Activated B cell treated with CpG ODN at 0.5 μM for 24 hours (primary cell): ENCODE data around the gene ARL11. TPM values are rescaled to one million over a fixed set of nuclear protein-coding genes. Genes with fewer than 3 reads are reported as not detected.
"Not testable (repeated sequence)": the region's sequence is repeated elsewhere in the genome, so short reads cannot be mapped to it uniquely, and the experiment has no call there.

ENCODE experiments used
- ATAC-seq: fragments of 200-7000 bp; cut with Tn5 transposase; one replicate; pipeline ENCODE4 v1.10.0; 2021; ENCODE audit warnings: low read depth, mild to moderate bottlenecking, moderate library complexity
- CTCF ChIA-PET: fragments of 350-600 bp; sonication (Branson Sonifier 250); formaldehyde crosslinking; loops from one replicate; lab custom pipeline; 2021; ENCODE audit warnings: antibody characterized with exemption; lab: Charles Lee
- POLR2A ChIA-PET: fragments of 350-600 bp; sonication (Branson Sonifier 250); formaldehyde crosslinking; loops from one replicate; lab custom pipeline; 2021; ENCODE audit warnings: antibody characterized with exemption; lab: Charles Lee
- DNase-seq: peaks from one replicate; pipeline ENCODE4 v3.0.0; 2022
- H3K27ac Mint-ChIP-seq: one replicate; pipeline ENCODE4 v1.8.0; 2020; ENCODE audit warnings: mixed read lengths
- H3K27me3 Mint-ChIP-seq: one replicate; pipeline ENCODE4 v1.8.0; 2021; ENCODE audit warnings: mixed read lengths
- H3K36me3 Mint-ChIP-seq: one replicate; pipeline ENCODE4 v1.8.0; 2021; ENCODE audit warnings: low read depth, mixed read lengths
- H3K4me1 Mint-ChIP-seq: one replicate; pipeline ENCODE4 v1.8.0; 2021; ENCODE audit warnings: mixed read lengths
- H3K4me3 Mint-ChIP-seq: one replicate; pipeline ENCODE4 v1.8.0; 2020; ENCODE audit warnings: mild to moderate bottlenecking, mixed read lengths
- H3K9me3 Mint-ChIP-seq: one replicate; pipeline ENCODE4 v1.8.0; 2020; ENCODE audit warnings: mixed read lengths
- intact Hi-C: fragments of 100-400 bp; cut with micrococcal nuclease; formaldehyde crosslinking; loops from one replicate; pipeline ENCODE4 v1.15.1; 2024
- total RNA-seq: library from RNA; stranded (reverse); gene quantifications from 2 replicates; pipeline ENCODE4 v1.2.3, GENCODE V29; 2022
- TF ChIP-seq, protein P1 (sequence below): fragments of 200-600 bp; IDR thresholded peaks from one replicate; pipeline ENCODE4 v1.8.0; 2022; ENCODE audit warnings: antibody characterized with exemption, mild to moderate bottlenecking

The ARL11 gene
- total RNA-seq, 1 donor from 2014 or later: 10.7 TPM

DNA sequence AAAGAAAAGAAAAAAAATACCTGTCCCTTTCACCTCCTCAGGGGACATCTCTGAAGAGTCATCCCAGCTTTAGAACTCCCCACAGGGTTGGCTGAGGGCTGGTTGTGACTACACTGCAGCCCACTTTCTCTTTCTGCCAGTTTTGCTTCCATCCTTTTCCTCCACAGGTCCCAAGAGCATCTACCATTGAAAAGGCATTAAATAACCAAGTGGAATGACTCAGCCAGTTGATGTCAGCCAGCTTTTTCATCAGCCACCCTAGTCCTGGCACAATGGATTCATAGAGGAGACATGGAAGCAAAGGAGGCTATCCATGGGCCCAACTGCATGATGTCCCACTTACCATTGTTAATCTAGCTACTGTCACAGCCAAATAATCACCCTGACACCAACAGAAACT is 33.7 kb upstream of the ARL11 start:
- Mint-ChIP-seq H3K36me3 (no peaks in the 10 kb centered on the region), H3K27ac (no peak overlapping the region), H3K4me1 (no peaks in the 10 kb centered on the region), H3K4me3 (no peak overlapping the region), H3K9me3 (no peaks in the 10 kb centered on the region), H3K27me3 (no peaks in the 10 kb centered on the region)
- ChIA-PET CTCF (interaction anchor here (0.6 kb wide), 1 partner anchor 8 kb away, joined by 4 read pairs; no protein-coding TSS in a partner anchor), POLR2A (interaction anchor here (0.5 kb wide), 1 partner anchor 39 kb away, joined by 5 read pairs; no protein-coding TSS in a partner anchor)
- intact Hi-C loops: no loop called here
- ATAC-seq (no peak), DNase-seq (no peak)
- TF ChIP-seq, protein P1, sequence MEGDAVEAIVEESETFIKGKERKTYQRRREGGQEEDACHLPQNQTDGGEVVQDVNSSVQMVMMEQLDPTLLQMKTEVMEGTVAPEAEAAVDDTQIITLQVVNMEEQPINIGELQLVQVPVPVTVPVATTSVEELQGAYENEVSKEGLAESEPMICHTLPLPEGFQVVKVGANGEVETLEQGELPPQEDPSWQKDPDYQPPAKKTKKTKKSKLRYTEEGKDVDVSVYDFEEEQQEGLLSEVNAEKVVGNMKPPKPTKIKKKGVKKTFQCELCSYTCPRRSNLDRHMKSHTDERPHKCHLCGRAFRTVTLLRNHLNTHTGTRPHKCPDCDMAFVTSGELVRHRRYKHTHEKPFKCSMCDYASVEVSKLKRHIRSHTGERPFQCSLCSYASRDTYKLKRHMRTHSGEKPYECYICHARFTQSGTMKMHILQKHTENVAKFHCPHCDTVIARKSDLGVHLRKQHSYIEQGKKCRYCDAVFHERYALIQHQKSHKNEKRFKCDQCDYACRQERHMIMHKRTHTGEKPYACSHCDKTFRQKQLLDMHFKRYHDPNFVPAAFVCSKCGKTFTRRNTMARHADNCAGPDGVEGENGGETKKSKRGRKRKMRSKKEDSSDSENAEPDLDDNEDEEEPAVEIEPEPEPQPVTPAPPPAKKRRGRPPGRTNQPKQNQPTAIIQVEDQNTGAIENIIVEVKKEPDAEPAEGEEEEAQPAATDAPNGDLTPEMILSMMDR: no peak

DNA sequence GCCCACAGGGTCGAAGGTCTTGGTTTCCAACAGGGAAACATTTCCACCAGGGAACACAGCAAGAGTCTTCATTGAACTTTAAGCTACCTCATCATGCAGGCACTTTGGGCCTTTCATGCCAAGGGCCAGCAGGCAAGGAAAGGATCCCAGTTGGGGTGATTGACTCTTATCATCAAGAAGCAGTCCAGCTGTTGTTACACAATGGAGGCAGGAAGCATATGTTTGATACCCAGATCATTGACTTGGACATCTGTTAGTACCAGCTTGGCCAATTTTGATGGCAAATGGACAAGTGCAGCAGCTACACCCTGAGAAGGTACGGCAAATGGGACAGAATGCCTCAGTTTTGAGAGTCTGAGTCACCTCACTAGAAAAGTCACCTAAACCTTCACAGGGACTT is 32.1 kb upstream of the ARL11 start:
- TF ChIP-seq, protein P1: no peak
- CTCF ChIA-PET: no interaction called here
- H3K4me1 Mint-ChIP-seq: no peaks in the 10 kb centered on the region
- no peaks in the 10 kb centered on the region for H3K36me3 Mint-ChIP-seq
- no peaks in the 10 kb centered on the region for H3K9me3 Mint-ChIP-seq
- intact Hi-C loops: no loop called here
- DNase-seq (no peak), ATAC-seq (no peak)
- no peak overlapping the region for H3K27ac Mint-ChIP-seq
- POLR2A ChIA-PET: no interaction called here
- H3K4me3 Mint-ChIP-seq: no peak overlapping the region
- no peaks in the 10 kb centered on the region for H3K27me3 Mint-ChIP-seq

DNA sequence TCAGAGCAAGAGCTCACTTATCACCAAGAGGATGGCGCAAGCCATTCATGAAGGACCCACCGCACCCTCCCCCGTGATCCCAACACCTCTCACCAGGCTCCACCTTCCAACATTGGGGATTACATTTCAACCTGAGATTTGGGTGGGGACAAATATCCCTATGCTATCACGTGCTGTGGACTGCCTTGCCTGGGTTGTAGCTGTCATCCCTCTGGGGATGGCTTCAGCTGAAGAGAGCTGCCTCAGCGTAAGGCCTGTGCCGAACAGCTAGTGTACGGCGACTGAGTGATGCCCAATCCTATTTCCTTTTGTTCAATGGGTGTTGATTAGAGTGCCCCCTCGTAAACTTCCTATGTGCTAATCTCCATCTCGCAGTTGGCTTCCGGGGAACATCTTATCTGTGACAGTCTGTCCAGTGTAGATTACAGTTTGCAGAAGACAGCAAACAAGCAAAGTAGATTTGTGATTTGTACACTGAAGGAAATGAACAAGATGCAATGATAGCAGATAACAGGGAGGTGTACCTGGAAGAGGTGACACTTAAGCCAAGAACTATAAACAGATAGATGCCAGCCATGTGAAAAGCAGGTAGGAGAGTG is 31.2 kb upstream of the ARL11 start:
- Mint-ChIP-seq H3K27me3 (no peaks in the 10 kb centered on the region), H3K27ac (no peak overlapping the region), H3K36me3 (no peaks in the 10 kb centered on the region), H3K9me3 (no peaks in the 10 kb centered on the region), H3K4me3 (no peak overlapping the region), H3K4me1 (no peaks in the 10 kb centered on the region)
- TF ChIP-seq, protein P1: no peak
- DNase-seq (no peak), ATAC-seq (no peak)
- ChIA-PET POLR2A (no interaction called here), CTCF (no interaction called here)
- intact Hi-C loops: no loop called here

DNA sequence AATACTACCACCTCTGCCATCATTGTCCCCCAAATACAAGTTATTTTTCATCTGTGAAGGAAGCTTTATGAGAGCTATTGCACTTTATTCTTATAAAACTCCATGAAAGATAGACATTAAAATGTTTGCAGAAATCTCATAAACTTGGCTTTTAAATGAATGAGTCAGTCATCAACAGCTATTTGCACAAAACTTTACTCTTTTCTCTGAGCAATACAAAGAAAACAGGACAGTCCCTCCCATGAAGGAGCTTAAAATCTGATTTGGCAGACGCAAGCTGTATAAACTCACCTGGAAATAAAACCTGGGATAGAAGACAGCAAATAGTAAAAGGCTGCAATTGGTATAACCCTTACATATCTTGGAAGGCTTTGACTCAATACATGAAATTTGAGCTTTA is 26.3 kb upstream of the ARL11 start:
- Mint-ChIP-seq H3K9me3 (no peaks in the 10 kb centered on the region), H3K27me3 (no peaks in the 10 kb centered on the region), H3K36me3 (no peaks in the 10 kb centered on the region), H3K4me3 (no peak overlapping the region), H3K27ac (no peak overlapping the region), H3K4me1 (peaks cover 6% of the 10 kb centered on the region)
- intact Hi-C loops: no loop called here
- ATAC-seq (no peak), DNase-seq (no peak)
- TF ChIP-seq, protein P1: no peak
- ChIA-PET CTCF (no interaction called here), POLR2A (no interaction called here)

DNA sequence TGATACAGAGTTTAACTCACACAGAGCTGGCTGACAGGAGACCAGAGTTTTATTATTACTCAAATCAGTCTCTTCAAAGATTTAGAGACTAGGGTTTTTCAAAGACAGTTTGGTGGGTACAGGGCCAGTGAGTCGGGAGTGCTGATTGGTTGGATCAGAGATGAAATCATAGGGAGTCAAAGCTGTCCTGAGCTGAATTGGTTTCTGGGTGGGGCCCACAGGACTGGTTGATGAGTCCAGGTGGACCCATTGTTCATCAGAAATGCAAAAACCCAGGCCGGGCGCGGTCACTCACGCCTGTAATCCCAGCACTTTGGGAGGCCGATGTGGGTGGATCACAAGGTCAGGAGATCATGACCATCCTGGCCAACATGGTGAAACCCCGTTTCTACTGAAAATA is 25.7 kb upstream of the ARL11 start:
- intact Hi-C loops, H3K27me3 Mint-ChIP-seq: not testable (repeated sequence)

DNA sequence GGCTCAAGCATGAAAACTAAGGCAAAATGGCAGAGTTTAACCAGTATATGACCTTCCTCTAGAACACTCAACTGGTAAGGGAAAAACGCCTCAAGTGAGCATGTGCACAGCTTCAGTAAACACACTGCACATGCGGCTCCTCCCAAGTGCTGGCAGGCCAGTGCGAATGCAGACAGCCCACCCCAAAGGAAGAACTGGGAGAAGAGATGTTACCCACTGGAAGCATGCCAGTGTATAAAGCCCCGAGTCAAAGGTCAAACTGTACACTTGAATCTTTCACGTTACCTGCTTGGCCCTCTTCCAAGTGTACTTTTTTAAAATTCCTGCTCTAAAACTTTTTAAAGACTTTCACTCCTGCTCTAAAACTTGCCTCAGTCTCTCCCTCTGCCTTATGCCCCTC is 23.7 kb upstream of the ARL11 start:
- POLR2A ChIA-PET: interaction anchor here (0.6 kb wide), 1 partner anchor 31 kb away, joined by 3 read pairs; no protein-coding TSS in a partner anchor
- TF ChIP-seq, protein P1: no peak
- intact Hi-C loops: no loop called here
- Mint-ChIP-seq H3K27ac (no peak overlapping the region), H3K4me1 (peaks cover 26% of the 10 kb centered on the region), H3K9me3 (no peaks in the 10 kb centered on the region), H3K36me3 (no peaks in the 10 kb centered on the region), H3K27me3 (no peaks in the 10 kb centered on the region), H3K4me3 (no peak overlapping the region)
- CTCF ChIA-PET: no interaction called here
- no peak for ATAC-seq
- no peak for DNase-seq

More for the DNA sequence above, 25.7 kb upstream of the ARL11 start:
- H3K4me3 Mint-ChIP-seq, DNase-seq, H3K27ac Mint-ChIP-seq, H3K36me3 Mint-ChIP-seq, ATAC-seq, H3K9me3 Mint-ChIP-seq, POLR2A ChIA-PET: not testable (repeated sequence)
- H3K4me1 Mint-ChIP-seq: peaks cover 12% of the 10 kb centered on the region
- CTCF ChIA-PET: interaction anchor here (0.6 kb wide), 1 partner anchor 8 kb away, joined by 4 read pairs; no protein-coding TSS in a partner anchor
